Measurements from ENCODE around the gene CTTNBP2.

DNA sequence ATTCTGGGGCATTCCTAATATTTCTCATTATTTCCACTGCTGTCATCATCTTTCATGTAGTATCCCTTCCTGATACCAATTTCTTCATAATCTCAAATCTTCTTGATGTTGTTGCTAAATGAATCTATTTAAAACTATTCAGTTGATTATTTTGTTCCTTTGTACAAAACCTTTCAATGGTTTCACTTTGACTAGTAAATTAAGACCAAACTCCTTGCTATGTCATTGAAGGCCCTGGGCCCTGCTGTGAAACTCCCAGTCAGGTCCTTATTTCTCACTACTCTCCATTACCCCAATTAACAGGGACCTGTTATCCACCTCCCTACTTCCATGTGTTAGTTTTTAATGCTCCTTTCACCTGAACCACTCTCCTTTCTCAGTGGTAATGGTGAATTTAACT is 97.0 kb downstream of the CTTNBP2 start:
- TF ChIP-seq, protein P1, sequence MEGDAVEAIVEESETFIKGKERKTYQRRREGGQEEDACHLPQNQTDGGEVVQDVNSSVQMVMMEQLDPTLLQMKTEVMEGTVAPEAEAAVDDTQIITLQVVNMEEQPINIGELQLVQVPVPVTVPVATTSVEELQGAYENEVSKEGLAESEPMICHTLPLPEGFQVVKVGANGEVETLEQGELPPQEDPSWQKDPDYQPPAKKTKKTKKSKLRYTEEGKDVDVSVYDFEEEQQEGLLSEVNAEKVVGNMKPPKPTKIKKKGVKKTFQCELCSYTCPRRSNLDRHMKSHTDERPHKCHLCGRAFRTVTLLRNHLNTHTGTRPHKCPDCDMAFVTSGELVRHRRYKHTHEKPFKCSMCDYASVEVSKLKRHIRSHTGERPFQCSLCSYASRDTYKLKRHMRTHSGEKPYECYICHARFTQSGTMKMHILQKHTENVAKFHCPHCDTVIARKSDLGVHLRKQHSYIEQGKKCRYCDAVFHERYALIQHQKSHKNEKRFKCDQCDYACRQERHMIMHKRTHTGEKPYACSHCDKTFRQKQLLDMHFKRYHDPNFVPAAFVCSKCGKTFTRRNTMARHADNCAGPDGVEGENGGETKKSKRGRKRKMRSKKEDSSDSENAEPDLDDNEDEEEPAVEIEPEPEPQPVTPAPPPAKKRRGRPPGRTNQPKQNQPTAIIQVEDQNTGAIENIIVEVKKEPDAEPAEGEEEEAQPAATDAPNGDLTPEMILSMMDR (IDR thresholded peaks at IDR 0.05): no peak
- no peak for TF ChIP-seq POLR2A (IDR thresholded peaks at IDR 0.05)
- no peak for TF ChIP-seq POLR2AphosphoS5 (IDR thresholded peaks at IDR 0.05)
- no peak for TF ChIP-seq EP300 (IDR thresholded peaks at IDR 0.05; ENCODE audit: low read depth)

Data from transverse colon (tissue), 4 donors.